Lower lobe of right lung (tissue), 2 donors: ENCODE results near the gene FILIP1L. TPM values are rescaled to one million over a fixed set of nuclear protein-coding genes. Genes with fewer than 3 reads are reported as not detected.
"Not testable (repeated sequence)": the region's sequence is repeated elsewhere in the genome, so short reads cannot be mapped to it uniquely, and the experiment has no call there.

ENCODE experiments used
- ATAC-seq, 2 donors: fragments of 200-7000 bp; cut with Tn5 transposase; one replicate each; pipeline ENCODE4 v1.9.1; 2020 to 2022; ENCODE audit warnings: mild to moderate bottlenecking in 2 of 2, moderate library complexity in 2 of 2
- DNase-seq: peaks from one replicate; pipeline ENCODE4 v3.0.0-alpha.2; 2020
- H3K27ac ChIP-seq: fragments of 200-600 bp; one replicate; pipeline ENCODE4 v1.8.0; 2022
- H3K27me3 ChIP-seq: fragments of 200-600 bp; one replicate; pipeline ENCODE4 v1.8.0; 2022; ENCODE audit warnings: low read depth
- H3K36me3 ChIP-seq: fragments of 200-600 bp; one replicate; pipeline ENCODE4 v1.8.0; 2022; ENCODE audit warnings: mild to moderate bottlenecking
- H3K4me1 ChIP-seq: fragments of 200-600 bp; one replicate; pipeline ENCODE4 v1.8.0; 2022
- H3K4me3 ChIP-seq: fragments of 200-600 bp; one replicate; pipeline ENCODE4 v1.8.0; 2022; ENCODE audit warnings: mild to moderate bottlenecking
- H3K9me3 ChIP-seq: fragments of 200-600 bp; one replicate; pipeline ENCODE4 v1.8.0; 2022
- intact Hi-C: fragments of 100-400 bp; cut with DNase I; formaldehyde crosslinking; loops from one replicate; pipeline ENCODE4 v1.11.0; 2022
- total RNA-seq: library from RNA; stranded (reverse); fragmentation: NEBNext Ultra II Directional; extraction: Animal tissue kit (Norgen Biotek cat#: 25700); gene quantifications from one replicate; pipeline ENCODE4 v1.2.1, GENCODE V29; 2021
- TF ChIP-seq, protein P1 (sequence below): fragments of 200-600 bp; IDR thresholded peaks from one replicate; pipeline ENCODE4 v1.8.0; 2022; ENCODE audit warnings: antibody characterized with exemption, mild to moderate bottlenecking
- donor health status: DM: no; HTN: yes; CAD: no; lungs with severe emphysema.

FILIP1L gene
- total RNA-seq, 1 donor from 2014 or later: 25.0 TPM

GRCh38 chr3:100099621-100100020, 14.7 kb downstream of the FILIP1L start:
- ATAC-seq (peak; percentile 84 to 85), DNase-seq (no peak)
- Histone ChIP-seq H3K27me3 (no peaks in the 10 kb centered on the region), H3K4me1 (peaks cover 27% of the 10 kb centered on the region), H3K27ac (peak overlapping the region; percentile 57), H3K4me3 (no peak overlapping the region), H3K9me3 (no peaks in the 10 kb centered on the region), H3K36me3 (no peaks in the 10 kb centered on the region)
- TF ChIP-seq, protein P1, sequence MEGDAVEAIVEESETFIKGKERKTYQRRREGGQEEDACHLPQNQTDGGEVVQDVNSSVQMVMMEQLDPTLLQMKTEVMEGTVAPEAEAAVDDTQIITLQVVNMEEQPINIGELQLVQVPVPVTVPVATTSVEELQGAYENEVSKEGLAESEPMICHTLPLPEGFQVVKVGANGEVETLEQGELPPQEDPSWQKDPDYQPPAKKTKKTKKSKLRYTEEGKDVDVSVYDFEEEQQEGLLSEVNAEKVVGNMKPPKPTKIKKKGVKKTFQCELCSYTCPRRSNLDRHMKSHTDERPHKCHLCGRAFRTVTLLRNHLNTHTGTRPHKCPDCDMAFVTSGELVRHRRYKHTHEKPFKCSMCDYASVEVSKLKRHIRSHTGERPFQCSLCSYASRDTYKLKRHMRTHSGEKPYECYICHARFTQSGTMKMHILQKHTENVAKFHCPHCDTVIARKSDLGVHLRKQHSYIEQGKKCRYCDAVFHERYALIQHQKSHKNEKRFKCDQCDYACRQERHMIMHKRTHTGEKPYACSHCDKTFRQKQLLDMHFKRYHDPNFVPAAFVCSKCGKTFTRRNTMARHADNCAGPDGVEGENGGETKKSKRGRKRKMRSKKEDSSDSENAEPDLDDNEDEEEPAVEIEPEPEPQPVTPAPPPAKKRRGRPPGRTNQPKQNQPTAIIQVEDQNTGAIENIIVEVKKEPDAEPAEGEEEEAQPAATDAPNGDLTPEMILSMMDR: no peak
- intact Hi-C loops: no loop called here

DNA sequence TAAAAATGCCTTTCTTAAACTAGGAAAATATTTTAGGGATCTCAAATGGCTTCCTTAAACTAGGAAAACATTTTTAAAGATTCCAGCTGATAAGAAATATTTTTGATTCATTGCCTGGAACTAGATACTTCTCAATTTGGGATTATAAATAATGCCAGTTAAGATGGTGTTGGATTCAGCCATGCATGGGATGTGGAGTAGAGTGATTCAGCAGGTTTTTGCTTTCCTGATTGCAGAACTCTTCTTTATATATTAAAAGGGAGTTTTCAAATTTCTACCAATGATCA, 15.6 kb downstream of the FILIP1L start:
- H3K36me3 ChIP-seq: no peaks in the 10 kb centered on the region
- no peak overlapping the region for H3K4me3 ChIP-seq
- H3K9me3 ChIP-seq: no peaks in the 10 kb centered on the region
- H3K27ac ChIP-seq: peak overlapping the region; percentile 57
- H3K4me1 ChIP-seq: peaks cover 23% of the 10 kb centered on the region
- H3K27me3 ChIP-seq: no peaks in the 10 kb centered on the region
- no peak for DNase-seq
- intact Hi-C loops: no loop called here
- ATAC-seq: no peak
- TF ChIP-seq, protein P1: no peak

DNA sequence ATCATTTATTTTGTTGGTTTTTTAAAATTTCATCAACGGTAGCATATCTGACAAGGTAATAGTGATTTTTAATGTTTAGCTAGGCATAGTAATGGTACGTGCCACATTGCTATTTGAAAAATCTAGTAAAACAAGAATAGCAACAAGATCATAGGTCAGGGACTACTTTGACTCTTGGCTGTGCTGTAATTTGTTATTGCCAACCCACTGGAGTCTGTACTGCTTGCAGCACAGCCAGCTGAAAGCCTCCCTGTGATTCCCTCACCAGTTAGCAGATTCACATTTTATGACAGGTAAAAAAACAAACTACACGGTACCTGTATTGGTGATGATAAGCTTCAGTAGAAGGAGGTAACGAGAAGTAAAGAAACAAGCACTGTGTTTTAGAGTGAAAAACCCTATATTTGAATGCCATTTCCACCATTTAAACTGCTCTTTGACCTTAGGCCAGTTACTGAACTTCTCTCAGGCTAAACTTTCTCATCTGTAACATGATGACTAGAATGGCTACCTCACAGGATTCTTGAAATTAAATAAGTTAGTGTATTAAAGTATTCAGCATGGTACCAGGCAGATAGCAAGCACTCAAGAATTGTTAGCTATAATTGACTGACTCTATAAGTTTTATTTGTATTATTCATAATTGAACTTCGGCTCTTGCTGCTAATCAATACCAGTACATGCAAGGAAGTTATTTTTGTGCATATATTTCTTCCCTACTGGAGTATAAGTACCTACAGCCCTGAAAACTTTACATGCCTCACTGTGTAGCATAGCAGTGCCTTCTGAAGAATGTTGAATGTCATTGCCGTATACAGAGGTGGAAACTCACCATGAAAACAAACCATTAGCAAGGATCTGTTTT, 16.1 kb downstream of the FILIP1L start:
- peak; percentile 69 to 80 for ATAC-seq
- Histone ChIP-seq H3K4me3 (no peak overlapping the region), H3K9me3 (no peaks in the 10 kb centered on the region), H3K4me1 (peaks cover 23% of the 10 kb centered on the region), H3K27ac (peak overlapping the region; percentile 57), H3K36me3 (no peaks in the 10 kb centered on the region), H3K27me3 (no peaks in the 10 kb centered on the region)
- no peak for DNase-seq
- TF ChIP-seq, protein P1: no peak
- intact Hi-C loops: no loop called here

GRCh38 chr3:100096866-100097265, 17.4 kb downstream of the FILIP1L start:
- Histone ChIP-seq H3K27ac (peak overlapping the region; percentile 49), H3K36me3 (no peaks in the 10 kb centered on the region), H3K4me3 (no peak overlapping the region), H3K9me3 (no peaks in the 10 kb centered on the region), H3K4me1 (peaks cover 23% of the 10 kb centered on the region), H3K27me3 (no peaks in the 10 kb centered on the region)
- DNase-seq: no peak
- TF ChIP-seq, protein P1: no peak
- ATAC-seq: no peak
- intact Hi-C loops: no loop called here

DNA sequence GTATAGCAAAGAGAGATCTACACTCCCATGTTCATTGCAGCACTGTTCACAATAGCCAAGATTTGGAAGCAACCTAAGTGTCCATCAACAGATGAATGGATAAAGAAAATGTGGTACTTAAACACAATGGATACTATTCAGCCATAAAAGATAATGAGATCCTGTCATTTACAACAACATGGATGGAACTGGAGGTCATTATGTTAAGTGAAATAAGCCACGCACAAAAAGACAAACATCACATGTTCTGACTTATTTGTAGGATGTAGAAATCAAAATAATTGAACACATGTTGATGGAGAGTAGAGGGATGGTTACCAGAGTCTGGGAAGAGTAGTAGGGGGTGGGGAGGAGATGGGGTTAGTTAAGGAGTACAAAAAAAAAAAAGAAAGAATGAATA, 18.0 kb downstream of the FILIP1L start:
- H3K9me3 ChIP-seq, H3K4me3 ChIP-seq, H3K36me3 ChIP-seq, H3K27me3 ChIP-seq, H3K27ac ChIP-seq, ATAC-seq, DNase-seq, intact Hi-C loops: not testable (repeated sequence)
- peaks cover 23% of the 10 kb centered on the region for H3K4me1 ChIP-seq

DNA sequence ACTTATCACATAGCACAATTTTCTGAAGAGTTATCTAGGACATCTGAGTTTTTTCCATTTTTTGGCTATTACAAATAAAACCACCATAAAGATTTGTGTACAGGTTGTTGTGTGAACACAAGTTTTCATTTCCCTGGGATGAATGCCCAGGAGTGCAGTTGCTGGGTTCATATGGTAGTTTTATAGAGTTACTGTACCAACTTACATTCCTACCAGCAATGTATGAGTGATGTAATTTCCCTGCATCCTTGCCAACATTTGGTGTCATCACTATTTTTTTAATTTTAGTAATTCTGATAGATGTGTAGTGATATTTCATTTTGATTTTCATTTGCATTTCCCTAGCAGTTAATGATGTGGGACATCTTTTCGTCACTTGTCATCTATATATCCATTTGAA, 20.5 kb downstream of the FILIP1L start:
- ATAC-seq (no peak), DNase-seq (no peak)
- TF ChIP-seq, protein P1: no peak
- Histone ChIP-seq H3K9me3 (no peaks in the 10 kb centered on the region), H3K27ac (no peak overlapping the region), H3K27me3 (no peaks in the 10 kb centered on the region), H3K4me1 (peaks cover 21% of the 10 kb centered on the region), H3K4me3 (no peak overlapping the region), H3K36me3 (no peaks in the 10 kb centered on the region)
- intact Hi-C loops: no loop called here
